HepG2 (cell line): ENCODE data around the gene ARHGAP26. TPM values are rescaled to one million over a fixed set of nuclear protein-coding genes. Genes with fewer than 3 reads are reported as not detected.

Experiments used
- CCDC6 ChIP-seq: sonication (generic); formaldehyde crosslinking; IDR thresholded peaks from 2 replicates; pipeline ENCODE4 v1.8.1; 2022; ENCODE audit warnings: mild to moderate bottlenecking, missing genetic modification reagents, moderate library complexity
- FLYWCH1 ChIP-seq: sonication (generic); formaldehyde crosslinking; IDR thresholded peaks from 2 replicates; pipeline ENCODE4 v1.8.1; 2023; ENCODE audit warnings: mild to moderate bottlenecking, missing genetic modification reagents
- GLI4 ChIP-seq: sonication (generic); formaldehyde crosslinking; IDR thresholded peaks from 2 replicates; pipeline ENCODE4 v1.5.1; 2020; ENCODE audit warnings: missing genetic modification reagents, mild to moderate bottlenecking, moderate library complexity, borderline replicate concordance
- GMEB1 ChIP-seq: sonication (generic); formaldehyde crosslinking; IDR thresholded peaks from 2 replicates; pipeline ENCODE4 v1.5.1; 2020; ENCODE audit warnings: missing genetic modification reagents, mild to moderate bottlenecking, borderline replicate concordance
- HIVEP1 ChIP-seq: sonication (generic); formaldehyde crosslinking; IDR thresholded peaks from 2 replicates; pipeline ENCODE4 v1.4.0; 2020; ENCODE audit warnings: mild to moderate bottlenecking, missing genetic modification reagents
- HMG20B ChIP-seq: conservative IDR thresholded peaks from 2 replicates; pipeline ENCODE4 v1.6.1; 2016; ENCODE audit warnings: missing genetic modification reagents, missing compliant biosample characterization
- MEF2D ChIP-seq: sonication (generic); formaldehyde crosslinking; IDR thresholded peaks from 2 replicates; pipeline ENCODE4 v1.5.1; 2020; ENCODE audit warnings: mild to moderate bottlenecking, missing genetic modification reagents
- RARA ChIP-seq: IDR thresholded peaks from 2 replicates; pipeline ENCODE4 v1.6.1; 2016; ENCODE audit warnings: missing genetic modification reagents, missing compliant biosample characterization
- SOX5 ChIP-seq: IDR thresholded peaks from 2 replicates; pipeline ENCODE4 v1.6.1; 2016; ENCODE audit warnings: borderline replicate concordance
- SOX6 ChIP-seq, 2 experiments: fragments of 450-650 bp in 1 of 2; sonication (generic) in 1 of 2; formaldehyde crosslinking in 1 of 2; IDR thresholded peaks; 2 replicates each; pipeline versions ENCODE4 v1.4.0 to v1.6.1; 2017 to 2020; ENCODE audit warnings: antibody characterized with exemption in 1 of 2, mild to moderate bottlenecking in 1 of 2, missing genetic modification reagents in 1 of 2
- TGIF2 ChIP-seq: IDR thresholded peaks from 2 replicates; pipeline ENCODE4 v1.6.1; 2016; ENCODE audit warnings: control low read depth, missing compliant biosample characterization
- THAP11 ChIP-seq: IDR thresholded peaks from 2 replicates; pipeline ENCODE4 v1.6.1; 2016; ENCODE audit warnings: missing biosample characterization, missing genetic modification reagents
- ZHX1 ChIP-seq: sonication (generic); formaldehyde crosslinking; IDR thresholded peaks from 2 replicates; pipeline ENCODE4 v1.8.1; 2022; ENCODE audit warnings: low read depth, mild to moderate bottlenecking, missing genetic modification reagents
- ZNF207 ChIP-seq: fragments of 450-650 bp; IDR thresholded peaks from 2 replicates; pipeline ENCODE4 v1.6.1; 2016; ENCODE audit warnings: antibody characterized with exemption, borderline replicate concordance
- ZNF407 ChIP-seq: sonication (generic); formaldehyde crosslinking; IDR thresholded peaks from one replicate; pipeline ENCODE4 v1.5.1; 2020; ENCODE audit warnings: mild to moderate bottlenecking, missing genetic modification reagents; ENCODE audit errors: not compliant biosample characterization
- ZNF468 ChIP-seq: sonication (generic); formaldehyde crosslinking; IDR thresholded peaks from 2 replicates; pipeline ENCODE4 v1.8.0; 2022; ENCODE audit warnings: mild to moderate bottlenecking, moderate library complexity, missing genetic modification reagents
- ZNF766 ChIP-seq: sonication (generic); formaldehyde crosslinking; IDR thresholded peaks from 2 replicates; pipeline ENCODE4 v1.5.0; 2020; ENCODE audit warnings: missing genetic modification reagents, borderline replicate concordance
- polyA plus RNA-seq, 8 experiments: library from polyadenylated mRNA; depleted of rRNA in 3 of 8; stranded (reverse) in 7 of 8; unstranded in 1 of 8; fragments of >200 nt; fragmentation: Illumina TruSeq in 4 of 8; extraction: Trizol in 4 of 8; gene quantifications; 2 replicates each; pipeline versions ENCODE4 v1.2.1 to v1.2.3, GENCODE V29; 2011 to 2016; ENCODE audit warnings: low read depth in 4 of 8, missing spikeins in 1 of 8, mixed read lengths in 1 of 8; ENCODE audit not compliant: insufficient read depth in 1 of 8
- total RNA-seq, 5 experiments: library from RNA; depleted of rRNA; stranded (reverse); fragments of >200 nt; fragmentation: Illumina TruSeq; extraction: Trizol; gene quantifications; 2 replicates each; pipeline ENCODE4 v1.2.3, GENCODE V29; 2016; ENCODE audit warnings: low read depth in 1 of 5

Gene ARHGAP26
- total and polyA plus RNA-seq, 2 of the 13 experiments (the other 11 are each of a cell fraction or from before 2014, with no cell fraction given), result 9.6 to 18.2 TPM

- TF ChIP-seq ZNF407, result no peak
- peak; percentile 78; the same call in 1 of the 2 replicates for TF ChIP-seq ZNF766 (CRISPR knock-in tag)
- TF ChIP-seq ZNF468 (CRISPR knock-in tag), result no peak
- TF ChIP-seq HIVEP1 (CRISPR knock-in tag), result peak; percentile 58; the same call in 1 of the 2 replicates
- TF ChIP-seq RARA (CRISPR knock-in tag), result peak; percentile 100
- TF ChIP-seq MEF2D, result peak; percentile 97
- TF ChIP-seq FLYWCH1, result peak; percentile 79; the same call in 1 of the 2 replicates
- peak; percentile 79 for TF ChIP-seq THAP11 (CRISPR knock-in tag)
- TF ChIP-seq GLI4 (CRISPR knock-in tag), result no peak
- TF ChIP-seq ZNF207, result no peak
- peak; percentile 96 for TF ChIP-seq SOX5 (CRISPR knock-in tag)
- TF ChIP-seq GMEB1, result peak; percentile 49; the same call in 1 of the 2 replicates
- peak; percentile 76; the same call in 1 of the 2 replicates for TF ChIP-seq ZHX1
- TF ChIP-seq HMG20B (CRISPR knock-in tag), result peak; percentile 98
- TF ChIP-seq SOX6 (IDR thresholded peaks at IDR 0.05), result no peak
- TF ChIP-seq SOX6 (CRISPR knock-in tag; IDR thresholded peaks at IDR 0.05), result peak; percentile 98
- peak; percentile 82 for TF ChIP-seq CCDC6 (CRISPR knock-in tag)
- TF ChIP-seq TGIF2, result peak; percentile 79; the same call in 1 of the 2 replicates
Measured at GRCh38 chr5:142807372-142807911, 37.3 kb downstream of the ARHGAP26 start (continued).
